GM12864 (cell line): Measurements from ENCODE around the gene GCKR.

ENCODE experiments used
- DNase-seq: peaks from one replicate; pipeline ENCODE4 v3.0.0-alpha.2; 2011; ENCODE audit warnings: low read depth
- H3K4me3 ChIP-seq: 2 replicates; pipeline ENCODE4 v1.5.1; 2011; ENCODE audit warnings: mild to moderate bottlenecking, low read depth, low read length, control low read depth
- TF ChIP-seq, protein P1 (sequence below): IDR thresholded peaks from 2 replicates; pipeline ENCODE4 v1.5.1; 2011; ENCODE audit warnings: low read depth, mild to moderate bottlenecking, moderate library complexity, low read length, control low read depth, inconsistent platforms; ENCODE audit errors: missing control alignments

Gene GCKR, protein sequence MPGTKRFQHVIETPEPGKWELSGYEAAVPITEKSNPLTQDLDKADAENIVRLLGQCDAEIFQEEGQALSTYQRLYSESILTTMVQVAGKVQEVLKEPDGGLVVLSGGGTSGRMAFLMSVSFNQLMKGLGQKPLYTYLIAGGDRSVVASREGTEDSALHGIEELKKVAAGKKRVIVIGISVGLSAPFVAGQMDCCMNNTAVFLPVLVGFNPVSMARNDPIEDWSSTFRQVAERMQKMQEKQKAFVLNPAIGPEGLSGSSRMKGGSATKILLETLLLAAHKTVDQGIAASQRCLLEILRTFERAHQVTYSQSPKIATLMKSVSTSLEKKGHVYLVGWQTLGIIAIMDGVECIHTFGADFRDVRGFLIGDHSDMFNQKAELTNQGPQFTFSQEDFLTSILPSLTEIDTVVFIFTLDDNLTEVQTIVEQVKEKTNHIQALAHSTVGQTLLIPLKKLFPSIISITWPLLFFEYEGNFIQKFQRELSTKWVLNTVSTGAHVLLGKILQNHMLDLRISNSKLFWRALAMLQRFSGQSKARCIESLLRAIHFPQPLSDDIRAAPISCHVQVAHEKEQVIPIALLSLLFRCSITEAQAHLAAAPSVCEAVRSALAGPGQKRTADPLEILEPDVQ

DNA sequence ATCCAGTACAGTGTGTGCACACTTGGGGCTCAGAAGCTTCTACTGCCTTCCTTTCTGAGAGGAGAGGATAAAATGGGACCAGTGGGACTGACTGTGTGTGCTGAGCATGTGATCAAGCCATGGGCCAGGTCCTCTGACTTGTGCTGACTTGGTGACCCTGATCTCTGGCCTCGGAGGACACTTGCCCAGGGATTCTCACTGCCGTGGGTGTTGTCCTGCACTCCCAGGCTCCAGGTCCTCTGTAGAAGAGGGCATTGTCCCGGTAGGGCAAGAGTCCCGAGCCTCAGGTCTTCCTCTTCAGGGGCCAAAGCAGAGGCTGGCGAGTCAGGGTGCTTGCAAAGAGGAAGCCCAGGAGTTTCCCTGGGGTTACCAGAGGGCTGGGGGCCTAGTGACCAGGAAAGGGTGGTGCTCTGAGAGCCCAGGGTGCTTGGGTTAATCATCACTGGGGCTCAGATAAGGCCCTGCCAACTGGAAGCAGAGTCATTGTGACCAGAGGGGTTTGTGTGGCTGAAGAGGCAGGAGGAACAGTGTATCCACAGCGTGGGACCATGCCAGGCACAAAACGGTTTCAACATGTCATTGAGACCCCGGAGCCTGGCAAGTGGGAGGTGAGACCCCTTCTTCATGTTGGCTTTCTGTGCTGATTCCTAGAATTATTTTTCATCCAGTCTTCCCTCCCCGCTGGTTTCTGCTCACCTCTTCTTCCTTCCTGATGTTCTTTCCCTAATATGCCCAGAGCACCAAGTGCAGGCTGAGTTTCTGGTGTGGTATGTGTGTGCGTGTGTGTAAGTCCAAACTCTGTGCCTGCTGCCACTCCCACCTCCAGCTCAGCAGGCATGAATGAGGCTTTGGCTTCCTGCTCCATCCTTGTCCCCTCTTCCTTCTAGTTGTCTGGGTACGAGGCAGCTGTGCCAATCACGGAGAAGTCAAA, at the start of gene GCKR:
Gene GCKR, plus strand, starts transcription at position 483 of the 931 bp plus-strand sequence. Its CDS starts 66 bp downstream, at position 549.
- H3K4me3 ChIP-seq, result no peak within 1 kb of the TSS
- TF ChIP-seq, protein P1, sequence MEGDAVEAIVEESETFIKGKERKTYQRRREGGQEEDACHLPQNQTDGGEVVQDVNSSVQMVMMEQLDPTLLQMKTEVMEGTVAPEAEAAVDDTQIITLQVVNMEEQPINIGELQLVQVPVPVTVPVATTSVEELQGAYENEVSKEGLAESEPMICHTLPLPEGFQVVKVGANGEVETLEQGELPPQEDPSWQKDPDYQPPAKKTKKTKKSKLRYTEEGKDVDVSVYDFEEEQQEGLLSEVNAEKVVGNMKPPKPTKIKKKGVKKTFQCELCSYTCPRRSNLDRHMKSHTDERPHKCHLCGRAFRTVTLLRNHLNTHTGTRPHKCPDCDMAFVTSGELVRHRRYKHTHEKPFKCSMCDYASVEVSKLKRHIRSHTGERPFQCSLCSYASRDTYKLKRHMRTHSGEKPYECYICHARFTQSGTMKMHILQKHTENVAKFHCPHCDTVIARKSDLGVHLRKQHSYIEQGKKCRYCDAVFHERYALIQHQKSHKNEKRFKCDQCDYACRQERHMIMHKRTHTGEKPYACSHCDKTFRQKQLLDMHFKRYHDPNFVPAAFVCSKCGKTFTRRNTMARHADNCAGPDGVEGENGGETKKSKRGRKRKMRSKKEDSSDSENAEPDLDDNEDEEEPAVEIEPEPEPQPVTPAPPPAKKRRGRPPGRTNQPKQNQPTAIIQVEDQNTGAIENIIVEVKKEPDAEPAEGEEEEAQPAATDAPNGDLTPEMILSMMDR, result no peak
- DNase-seq, result no peak

DNA sequence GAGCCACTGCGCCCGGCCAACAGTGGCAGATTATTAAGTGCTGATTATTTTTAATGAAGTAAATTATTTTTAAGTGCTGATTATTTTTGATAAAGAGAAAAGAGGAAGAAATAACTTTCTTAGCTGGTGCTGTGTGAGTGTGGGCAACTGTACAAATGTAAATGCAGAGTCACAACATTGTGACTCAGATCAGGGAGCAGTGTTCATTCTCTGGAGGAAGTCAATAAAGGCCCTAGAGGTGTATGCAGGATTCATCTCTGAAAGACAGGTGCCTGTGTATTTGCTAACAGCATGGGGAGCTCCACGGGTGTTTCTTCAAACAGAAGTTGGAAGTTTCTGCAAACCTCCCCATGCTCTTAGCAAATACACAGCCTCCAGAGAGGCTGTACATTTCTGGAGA, 48.3 kb upstream of the GCKR start:
- TF ChIP-seq, protein P1, result no peak
- H3K4me3 ChIP-seq, result no peak overlapping the region
- no peak for DNase-seq

DNA sequence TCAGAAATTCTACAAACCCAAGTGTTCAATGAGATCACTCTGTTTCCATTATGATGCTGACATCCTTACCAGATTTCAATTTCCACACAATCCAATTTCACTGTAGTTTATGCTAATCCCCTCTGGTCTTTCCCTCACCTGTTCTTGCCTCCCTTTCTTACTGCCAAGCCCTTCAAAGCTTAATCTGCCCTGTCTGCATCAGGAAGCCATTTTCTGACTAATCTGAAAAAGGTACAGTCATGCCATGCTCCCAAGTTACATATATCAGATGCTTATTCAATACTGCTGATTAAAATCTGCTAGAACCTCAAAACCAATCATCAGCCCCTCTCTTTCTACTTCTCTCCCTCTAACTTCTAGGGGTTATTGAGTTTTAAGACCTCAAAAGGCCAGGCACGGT, 45.5 kb upstream of the GCKR start:
- TF ChIP-seq, protein P1, result no peak
- DNase-seq, result no peak
- no peak overlapping the region for H3K4me3 ChIP-seq

DNA sequence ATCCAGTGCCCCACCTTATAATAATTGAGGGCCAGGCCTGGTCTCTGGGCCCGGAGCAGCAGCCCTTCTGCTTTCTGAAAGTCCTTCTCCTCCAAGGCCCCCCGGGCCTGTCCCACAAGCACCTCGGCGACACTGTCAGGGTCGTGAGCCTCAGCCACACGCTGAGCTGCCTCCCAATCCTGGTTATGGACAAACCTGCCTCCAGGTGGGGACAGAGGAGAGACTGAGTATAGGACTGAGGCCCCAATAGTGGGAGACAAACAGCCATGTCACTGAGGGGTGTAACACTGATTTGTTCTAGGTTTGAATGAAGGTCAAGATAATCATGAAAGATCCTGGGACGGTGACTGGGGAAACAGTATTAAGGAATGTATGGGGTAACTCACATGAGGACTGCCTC, 42.7 kb upstream of the GCKR start:
- no peak for DNase-seq
- TF ChIP-seq, protein P1, result no peak
- no peak overlapping the region for H3K4me3 ChIP-seq

DNA sequence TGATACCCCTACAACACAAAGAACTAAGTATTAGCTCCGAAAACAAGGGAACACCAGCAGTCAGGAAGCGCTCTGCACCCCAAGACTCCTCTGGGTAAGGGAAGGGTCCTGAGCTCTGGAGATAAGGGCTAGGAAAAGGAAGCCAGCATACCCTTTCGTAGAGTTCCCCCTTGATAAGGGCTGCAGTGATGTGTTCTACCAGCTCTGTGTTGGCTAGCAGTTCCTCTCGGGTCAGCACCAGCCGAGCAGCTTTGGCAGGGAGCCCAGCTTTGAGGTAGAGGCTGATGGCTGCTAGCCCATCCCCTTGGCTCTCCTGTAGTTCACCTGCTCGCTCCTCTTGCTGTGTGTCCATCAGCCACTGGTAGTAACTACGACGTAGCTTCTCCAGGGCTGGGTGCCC, 35.5 kb upstream of the GCKR start:
- TF ChIP-seq, protein P1, result no peak
- DNase-seq, result no peak
- H3K4me3 ChIP-seq, result no peak overlapping the region

DNA sequence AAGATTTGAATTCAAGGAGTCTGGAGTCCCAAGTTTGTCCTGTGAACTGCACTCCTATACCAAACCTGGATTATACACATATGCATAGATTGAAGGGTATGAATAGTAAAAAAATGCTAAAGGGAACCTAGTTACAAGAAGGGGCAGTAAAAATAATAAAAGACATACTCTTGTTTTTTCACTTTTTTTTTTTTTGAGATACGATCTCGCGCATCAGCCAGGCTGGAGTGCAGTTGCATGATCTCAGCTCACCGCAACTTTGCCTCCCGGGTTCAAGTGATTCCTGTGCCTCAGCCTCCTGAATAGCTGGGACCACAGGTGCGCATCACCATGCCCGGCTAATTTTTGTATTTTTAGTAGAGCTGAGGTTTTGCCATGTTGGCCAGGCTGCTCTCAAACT, 32.2 kb upstream of the GCKR start:
- TF ChIP-seq, protein P1, result no peak
- no peak for DNase-seq
- no peak overlapping the region for H3K4me3 ChIP-seq
